Neural progenitor cell (in vitro differentiated cells): ENCODE results near the gene ARHGDIA. TPM values are rescaled to one million over a fixed set of nuclear protein-coding genes. Genes with fewer than 3 reads are reported as not detected.

Experiments used
- DNase-seq: peaks from one replicate; pipeline ENCODE4 v3.0.0-alpha.2; 2016; ENCODE audit warnings: low spot score
- H2AFZ ChIP-seq: fragments of 200-600 bp; sonication (generic); replicated peaks from 2 replicates; pipeline ENCODE4 v1.6.1; 2016; ENCODE audit warnings: antibody characterized with exemption
- H3F3A ChIP-seq: fragments of 200-600 bp; sonication (generic); 2 replicates; pipeline ENCODE4 v1.6.1; 2016; ENCODE audit warnings: antibody characterized with exemption, low read depth
- H3K27ac ChIP-seq: fragments of 200-600 bp; sonication (generic); 2 replicates; pipeline ENCODE4 v1.5.1; 2016; ENCODE audit warnings: mild to moderate bottlenecking
- H3K27me3 ChIP-seq: fragments of 200-600 bp; sonication (generic); 2 replicates; pipeline ENCODE4 v1.6.1; 2016; ENCODE audit warnings: mild to moderate bottlenecking, moderate library complexity
- H3K36me3 ChIP-seq: fragments of 200-600 bp; sonication (generic); 2 replicates; pipeline ENCODE4 v1.5.1; 2016
- H3K4me1 ChIP-seq: fragments of 200-600 bp; sonication (generic); 2 replicates; pipeline ENCODE4 v1.6.1; 2016; ENCODE audit warnings: mixed run types
- H3K4me2 ChIP-seq: fragments of 200-600 bp; sonication (generic); 2 replicates; pipeline ENCODE4 v1.6.1; 2016
- H3K4me3 ChIP-seq: fragments of 200-600 bp; sonication (generic); 2 replicates; pipeline ENCODE4 v1.5.1; 2016
- H3K79me2 ChIP-seq: fragments of 200-600 bp; sonication (generic); 2 replicates; pipeline ENCODE4 v1.6.1; 2016; ENCODE audit warnings: low read depth
- H3K9ac ChIP-seq: fragments of 200-600 bp; sonication (generic); 2 replicates; pipeline ENCODE4 v1.6.1; 2016
- H3K9me3 ChIP-seq: fragments of 200-600 bp; sonication (generic); 2 replicates; pipeline ENCODE4 v1.5.1; 2016; ENCODE audit warnings: low read depth
- H4K20me1 ChIP-seq: fragments of 200-600 bp; sonication (generic); 2 replicates; pipeline ENCODE4 v1.6.1; 2016; ENCODE audit warnings: low read depth
- H3K27ac Mint-ChIP-seq: 3 replicates; pipeline ENCODE4 v1.8.0; 2021; ENCODE audit warnings: mixed read lengths
- H3K27me3 Mint-ChIP-seq: 2 replicates; pipeline ENCODE4 v1.8.0; 2022; ENCODE audit warnings: low read depth, mild to moderate bottlenecking, inconsistent platforms, moderate library complexity, mixed read lengths; ENCODE audit not compliant: insufficient read depth
- H3K36me3 Mint-ChIP-seq: 3 replicates; pipeline ENCODE4 v1.8.0; 2021; ENCODE audit warnings: mixed read lengths
- H3K4me1 Mint-ChIP-seq: 3 replicates; pipeline ENCODE4 v1.8.0; 2021; ENCODE audit warnings: mixed read lengths
- H3K4me3 Mint-ChIP-seq: 3 replicates; pipeline ENCODE4 v1.8.0; 2021; ENCODE audit warnings: mild to moderate bottlenecking, moderate library complexity, mixed read lengths
- H3K9me3 Mint-ChIP-seq: 3 replicates; pipeline ENCODE4 v1.8.0; 2020; ENCODE audit warnings: mixed read lengths
- CTCF ChIP-seq: fragments of 200-600 bp; sonication (generic); IDR thresholded peaks from 2 replicates; pipeline ENCODE4 v1.5.1; 2017; ENCODE audit warnings: antibody characterized with exemption, mild to moderate bottlenecking
- EZH2 ChIP-seq: fragments of 200-600 bp; sonication (generic); IDR thresholded peaks from 2 replicates; pipeline ENCODE4 v1.6.1; 2017; ENCODE audit warnings: antibody characterized with exemption, mild to moderate bottlenecking, moderate library complexity
- EZH2phosphoT487 ChIP-seq: fragments of 200-600 bp; sonication (generic); IDR thresholded peaks from 2 replicates; pipeline ENCODE4 v1.6.1; 2017; ENCODE audit warnings: antibody characterized with exemption
- total RNA-seq: library from RNA; depleted of rRNA; stranded (reverse); fragments of >200 nt; gene quantifications from 2 replicates; pipeline ENCODE4 v1.2.3, GENCODE V29; 2015; ENCODE audit warnings: low replicate concordance

ARHGDIA gene
- total RNA-seq, 1 donor from 2014 or later, result 25.1 TPM

GRCh38 chr17:81899514-81900166, 28.5 kb upstream of the ARHGDIA start:
- no peak overlapping the region for H3K4me3 Mint-ChIP-seq
- H3K27me3 Mint-ChIP-seq, result peaks cover 16% of the 10 kb centered on the region
- no peaks in the 10 kb centered on the region for H3K79me2 ChIP-seq
- no peak overlapping the region for H2AFZ ChIP-seq
- peaks cover 18% of the 10 kb centered on the region for H3F3A ChIP-seq
- H3K9ac ChIP-seq, result no peak overlapping the region
- no peaks in the 10 kb centered on the region for H3K9me3 Mint-ChIP-seq
- no peak overlapping the region for H3K27ac Mint-ChIP-seq
- peaks cover 17% of the 10 kb centered on the region for H3K36me3 Mint-ChIP-seq
- DNase-seq, result no peak
- no peak overlapping the region for H3K27ac ChIP-seq
- no peak overlapping the region for H3K4me3 ChIP-seq
- H3K27me3 ChIP-seq, result peaks cover 33% of the 10 kb centered on the region
- no peaks in the 10 kb centered on the region for H3K36me3 ChIP-seq
- TF ChIP-seq EZH2 (no peak), EZH2phosphoT487 (no peak), CTCF (no peak)
- H3K4me2 ChIP-seq, result no peak overlapping the region
- H3K4me1 ChIP-seq, result peaks cover 5% of the 10 kb centered on the region
- peaks cover 10% of the 10 kb centered on the region for H3K4me1 Mint-ChIP-seq
- no peaks in the 10 kb centered on the region for H3K9me3 ChIP-seq
- H4K20me1 ChIP-seq, result peaks cover 37% of the 10 kb centered on the region

GRCh38 chr17:81898885-81899284, 27.7 kb upstream of the ARHGDIA start:
- Histone ChIP-seq H3K36me3 (no peaks in the 10 kb centered on the region), H4K20me1 (peaks cover 37% of the 10 kb centered on the region), H3K4me1 (peaks cover 5% of the 10 kb centered on the region), H3K4me3 (no peak overlapping the region), H3K9me3 (no peaks in the 10 kb centered on the region), H3K27me3 (peaks cover 33% of the 10 kb centered on the region), H3K9ac (no peak overlapping the region), H3K4me2 (no peak overlapping the region), H3K27ac (no peak overlapping the region), H3K79me2 (peaks cover 5% of the 10 kb centered on the region), H2AFZ (no peak overlapping the region), H3F3A (peaks cover 18% of the 10 kb centered on the region)
- Mint-ChIP-seq H3K4me1 (peaks cover 10% of the 10 kb centered on the region), H3K27ac (no peak overlapping the region), H3K36me3 (peaks cover 17% of the 10 kb centered on the region), H3K4me3 (no peak overlapping the region), H3K9me3 (no peaks in the 10 kb centered on the region), H3K27me3 (peaks cover 16% of the 10 kb centered on the region)
- TF ChIP-seq EZH2 (no peak), CTCF (no peak), EZH2phosphoT487 (no peak)
- DNase-seq, result no peak

GRCh38 chr17:81898029-81898866, 27.1 kb upstream of the ARHGDIA start:
- no peak overlapping the region for H2AFZ ChIP-seq

More at GRCh38 chr17:81898029-81898866, 27.1 kb upstream of the ARHGDIA start:
- peaks cover 5% of the 10 kb centered on the region for H3K4me1 ChIP-seq
- no peaks in the 10 kb centered on the region for H3K9me3 ChIP-seq
- Mint-ChIP-seq H3K27me3 (peaks cover 15% of the 10 kb centered on the region), H3K36me3 (peaks cover 18% of the 10 kb centered on the region), H3K4me1 (peaks cover 10% of the 10 kb centered on the region), H3K9me3 (no peaks in the 10 kb centered on the region), H3K27ac (no peak overlapping the region), H3K4me3 (no peak overlapping the region)
- no peak for TF ChIP-seq EZH2phosphoT487
- no peak for TF ChIP-seq EZH2
- TF ChIP-seq CTCF, result no peak
- H3K9ac ChIP-seq, result no peak overlapping the region
- no peak for DNase-seq
- peaks cover 37% of the 10 kb centered on the region for H4K20me1 ChIP-seq
- H3K4me3 ChIP-seq, result no peak overlapping the region
- H3K36me3 ChIP-seq, result no peaks in the 10 kb centered on the region
- peaks cover 28% of the 10 kb centered on the region for H3K27me3 ChIP-seq
- H3K79me2 ChIP-seq, result peaks cover 12% of the 10 kb centered on the region
- peaks cover 21% of the 10 kb centered on the region for H3F3A ChIP-seq
- no peak overlapping the region for H3K4me2 ChIP-seq
- H3K27ac ChIP-seq, result no peak overlapping the region
